Stomach (tissue), 9 donors: Measurements from ENCODE around the gene DENND1B. TPM values are rescaled to one million over a fixed set of nuclear protein-coding genes. Genes with fewer than 3 reads are reported as not detected.

Source experiments
- DNase-seq, 2 donors: peaks; one replicate each; pipeline versions ENCODE4 v3.0.0 to v3.0.0-alpha.2; 2013 to 2019
- H3K27ac ChIP-seq, 5 donors: fragments of 200-600 bp in 4 of 5; sonication (generic) in 4 of 5; one replicate each; pipeline ENCODE4 v1.5.1; 2013 to 2019; ENCODE audit warnings: mild to moderate bottlenecking in 1 of 5, moderate library complexity in 1 of 5
- H3K27me3 ChIP-seq, 3 donors: fragments of 200-600 bp; sonication (generic); one replicate each; pipeline ENCODE4 v1.5.1; 2017 to 2019; ENCODE audit warnings: mixed run types in 1 of 3
- H3K36me3 ChIP-seq, 4 donors: fragments of 200-600 bp; sonication (generic); 1 replicate in 3 of 4; 2 replicates in 1 of 4; pipeline ENCODE4 v1.5.1; 2016 to 2019
- H3K4me1 ChIP-seq, 4 donors: fragments of 200-600 bp; sonication (generic); one replicate each; pipeline ENCODE4 v1.5.1; 2016 to 2019
- H3K4me3 ChIP-seq, 4 donors: fragments of 200-600 bp; sonication (generic) in 3 of 4; one replicate each; pipeline ENCODE4 v1.5.1; 2016 to 2019; ENCODE audit warnings: mild to moderate bottlenecking in 1 of 4
- H3K9me3 ChIP-seq, 4 donors: fragments of 200-600 bp; sonication (generic); one replicate each; pipeline ENCODE4 v1.5.1; 2016 to 2019
- EP300 ChIP-seq: sonication (generic); formaldehyde crosslinking; IDR thresholded peaks from one replicate; pipeline ENCODE4 v1.6.1; 2017; ENCODE audit warnings: antibody characterized with exemption
- POLR2A ChIP-seq, 4 donors: fragments of 450-650 bp; IDR thresholded peaks; one replicate each; pipeline ENCODE4 v1.6.1; 2016; ENCODE audit warnings: antibody characterized with exemption in 4 of 4, control low read depth in 2 of 4, mild to moderate bottlenecking in 1 of 4, moderate library complexity in 1 of 4
- POLR2AphosphoS5 ChIP-seq, 3 donors: sonication (generic); formaldehyde crosslinking; IDR thresholded peaks; one replicate each; pipeline ENCODE4 v1.6.1; 2016; ENCODE audit warnings: antibody characterized with exemption in 3 of 3
- WGBS, 5 donors: extraction: QIAGEN DNeasy Blood & Tissue Kit in 3 of 5; methylation state at CpG; one replicate each; pipeline versions ENCODE4 v1.1.5 to v1.1.7; 2013 to 2018; 5-methylcytosine and 5-hydroxymethylcytosine counted together
- intact Hi-C: fragments of 100-400 bp; cut with DNase I; formaldehyde crosslinking; loops from one replicate; pipeline ENCODE4 v1.15.1; 2023; ENCODE audit warnings: low total_unique reads
- polyA plus RNA-seq, 3 donors: library from polyadenylated mRNA; stranded (reverse); fragments of 200-250 nt; gene quantifications; one replicate each; pipeline ENCODE4 v1.2.3, GENCODE V29; 2013
- total RNA-seq, 5 donors: library from RNA; depleted of rRNA; stranded (reverse); fragments of >200 nt; gene quantifications; one replicate each; pipeline versions ENCODE4 v1.1.0 to v1.2.3, GENCODE V29; 2014 to 2016
- TF ChIP-seq, protein P1 (sequence below), 7 experiments: fragments of 450-650 bp in 4 of 7; fragments of 200-600 bp in 3 of 7; sonication (generic) in 3 of 7; IDR thresholded peaks; one replicate each; pipeline ENCODE4 v1.5.1; 2016 to 2019; ENCODE audit warnings: antibody characterized with exemption in 7 of 7, control low read depth in 2 of 7, mild to moderate bottlenecking in 1 of 7
- donor health status: healthy with polysubstance abuse.
- donor health status: Bipolar disorder and iron deficiency.
- donor health status: healthy.

The DENND1B gene
- total and polyA plus RNA-seq, 8 donors = 2.9 to 435 (median 13.7) TPM

DNA sequence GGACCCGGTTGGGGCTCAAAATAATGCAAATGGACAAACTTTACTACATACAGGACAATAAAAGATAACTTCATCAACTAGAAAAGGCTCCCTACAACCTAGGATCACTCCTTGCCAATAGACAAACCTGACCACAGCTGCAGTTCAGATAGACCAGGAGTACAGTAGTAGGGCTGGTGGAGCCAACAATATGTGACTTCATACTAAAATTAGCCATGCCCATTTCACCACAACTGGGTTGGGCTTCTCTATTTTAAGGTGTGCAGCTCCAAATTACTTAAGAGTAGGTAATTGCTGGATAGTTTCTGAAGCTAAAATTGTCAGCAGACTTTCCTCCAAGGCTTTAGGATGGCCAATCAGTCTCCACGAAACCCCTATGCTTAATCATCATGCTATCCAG lies 3.9 kb downstream of the DENND1B start:
- peaks cover 5 to 60% (median 35%) of the 10 kb centered on the region in 4 donors for H3K4me1 ChIP-seq
- DNase-seq = no peak
- intact Hi-C loops = no loop called here

DNA sequence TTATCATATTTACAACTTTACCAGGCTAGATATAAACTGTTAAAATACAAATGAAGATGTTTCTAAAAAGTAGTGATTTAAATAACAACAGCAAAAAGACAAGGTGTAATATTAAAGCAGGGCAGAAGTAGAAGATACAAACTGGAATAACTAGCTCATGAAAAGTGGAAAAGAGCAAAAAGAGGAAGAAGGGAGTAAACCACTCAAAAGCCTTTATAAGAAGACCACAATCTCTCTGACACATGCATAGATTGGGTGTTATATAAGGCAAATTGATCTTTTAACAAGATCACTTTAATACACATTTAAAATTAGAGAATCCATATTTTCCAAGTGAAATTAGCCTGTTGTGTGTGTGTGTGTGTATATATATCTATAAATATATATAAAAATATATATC lies 5.0 kb downstream of the DENND1B start:
- intact Hi-C loops = no loop called here
- no peak overlapping the region for H3K27ac ChIP-seq
- TF ChIP-seq EP300 (no peak), POLR2A (IDR thresholded peaks at IDR 0.05) (no peak), POLR2AphosphoS5 (IDR thresholded peaks at IDR 0.05) (no peak)
- TF ChIP-seq, protein P1, sequence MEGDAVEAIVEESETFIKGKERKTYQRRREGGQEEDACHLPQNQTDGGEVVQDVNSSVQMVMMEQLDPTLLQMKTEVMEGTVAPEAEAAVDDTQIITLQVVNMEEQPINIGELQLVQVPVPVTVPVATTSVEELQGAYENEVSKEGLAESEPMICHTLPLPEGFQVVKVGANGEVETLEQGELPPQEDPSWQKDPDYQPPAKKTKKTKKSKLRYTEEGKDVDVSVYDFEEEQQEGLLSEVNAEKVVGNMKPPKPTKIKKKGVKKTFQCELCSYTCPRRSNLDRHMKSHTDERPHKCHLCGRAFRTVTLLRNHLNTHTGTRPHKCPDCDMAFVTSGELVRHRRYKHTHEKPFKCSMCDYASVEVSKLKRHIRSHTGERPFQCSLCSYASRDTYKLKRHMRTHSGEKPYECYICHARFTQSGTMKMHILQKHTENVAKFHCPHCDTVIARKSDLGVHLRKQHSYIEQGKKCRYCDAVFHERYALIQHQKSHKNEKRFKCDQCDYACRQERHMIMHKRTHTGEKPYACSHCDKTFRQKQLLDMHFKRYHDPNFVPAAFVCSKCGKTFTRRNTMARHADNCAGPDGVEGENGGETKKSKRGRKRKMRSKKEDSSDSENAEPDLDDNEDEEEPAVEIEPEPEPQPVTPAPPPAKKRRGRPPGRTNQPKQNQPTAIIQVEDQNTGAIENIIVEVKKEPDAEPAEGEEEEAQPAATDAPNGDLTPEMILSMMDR (IDR thresholded peaks at IDR 0.05) = no peak
- H3K4me3 ChIP-seq = no peak overlapping the region
- H3K36me3 ChIP-seq = no peaks in the 10 kb centered on the region
- no peaks in the 10 kb centered on the region for H3K27me3 ChIP-seq
- no peak for DNase-seq
- peaks cover 5 to 50% (median 29%) of the 10 kb centered on the region in 4 donors for H3K4me1 ChIP-seq
- no peaks in the 10 kb centered on the region for H3K9me3 ChIP-seq

More for the DNA sequence above, 3.9 kb downstream of the DENND1B start:
- Histone ChIP-seq H3K9me3 (no peaks in the 10 kb centered on the region), H3K4me3 (no peak overlapping the region), H3K36me3 (no peaks in the 10 kb centered on the region), H3K27ac (no peak overlapping the region), H3K27me3 (no peaks in the 10 kb centered on the region)
- 95 to 100% (median 97%) methylated on average over 2 of the region's 2 CpGs for WGBS, 5 donors
- TF ChIP-seq, protein P1 (IDR thresholded peaks at IDR 0.05) = no peak
- TF ChIP-seq POLR2AphosphoS5 (IDR thresholded peaks at IDR 0.05) (no peak), EP300 (no peak), POLR2A (IDR thresholded peaks at IDR 0.05) (no peak)

GRCh38 chr1:197769287-197769686 lies 6.0 kb downstream of the DENND1B start:
- H3K9me3 ChIP-seq = no peaks in the 10 kb centered on the region
- 77 to 91% (median 88%) methylated on average over 4 of the region's 4 CpGs for WGBS, 5 donors
- no peak for DNase-seq
- H3K27ac ChIP-seq = no peak overlapping the region
- TF ChIP-seq, protein P1 (IDR thresholded peaks at IDR 0.05) = no peak
- no peak for TF ChIP-seq POLR2AphosphoS5 (IDR thresholded peaks at IDR 0.05)
- no peak for TF ChIP-seq POLR2A (IDR thresholded peaks at IDR 0.05)
- TF ChIP-seq EP300 = no peak
- intact Hi-C loops = no loop called here
- peaks cover 5 to 53% (median 28%) of the 10 kb centered on the region in 4 donors for H3K4me1 ChIP-seq
- H3K27me3 ChIP-seq = no peaks in the 10 kb centered on the region
- no peak overlapping the region for H3K4me3 ChIP-seq
- no peaks in the 10 kb centered on the region for H3K36me3 ChIP-seq

- Histone ChIP-seq H3K27me3 (no peaks in the 10 kb centered on the region), H3K4me3 (no peak overlapping the region), H3K27ac (no peak overlapping the region), H3K4me1 (peaks cover 5 to 48% (median 26%) of the 10 kb centered on the region in 4 donors), H3K9me3 (no peaks in the 10 kb centered on the region), H3K36me3 (no peaks in the 10 kb centered on the region)
- 47 to 73% (median 63%) methylated on average over 4 of the region's 4 CpGs for WGBS, 5 donors
- no peak for TF ChIP-seq POLR2A (IDR thresholded peaks at IDR 0.05)
- TF ChIP-seq, protein P1 (IDR thresholded peaks at IDR 0.05) = no peak
- no peak for TF ChIP-seq POLR2AphosphoS5 (IDR thresholded peaks at IDR 0.05)
- TF ChIP-seq EP300 = no peak
- intact Hi-C loops = no loop called here
- no peak for DNase-seq
These were observed 7.1 kb downstream of the DENND1B start for GRCh38 chr1:197768014-197768805.
